Activated effector memory CD4-positive, alpha-beta T cell treated with Interleukin-2 at 50 U/mL for 16 hours (primary cell): ENCODE measurements around the gene PAX7.
A peak's percentile ranks its signal among the peaks of the same experiment; 100 is the strongest.
"Not testable (repeated sequence)": the region's sequence is repeated elsewhere in the genome, so short reads cannot be mapped to it uniquely, and the experiment has no call there.

Experiments
- DNase-seq: peaks from one replicate; pipeline ENCODE4 v3.0.0-alpha.2; 2020

PAX7 gene

GRCh38 chr1:18630511-18631495 is at the start of gene PAX7:
TSS of gene PAX7 (plus strand) at chr1:18630846. CDS start at chr1:18631604, 758 bp downstream.
- DNase-seq, result no peak

GRCh38 chr1:18581420-18581880 is 49.2 kb upstream of the PAX7 start:
- DNase-seq, result peak; percentile 2

GRCh38 chr1:18582890-18583289 is 47.8 kb upstream of the PAX7 start:
- no peak for DNase-seq

GRCh38 chr1:18583326-18583941 is 47.2 kb upstream of the PAX7 start:
- DNase-seq, result no peak

- DNase-seq, result not testable (repeated sequence)
These were observed 44.6 kb upstream of the PAX7 start for GRCh38 chr1:18586016-18586415.

GRCh38 chr1:18588093-18588492 is 42.6 kb upstream of the PAX7 start:
- no peak for DNase-seq

GRCh38 chr1:18592368-18592767 is 38.3 kb upstream of the PAX7 start:
- DNase-seq, result no peak

- peak; percentile 13 for DNase-seq
These were observed 33.2 kb upstream of the PAX7 start for GRCh38 chr1:18597160-18598042.

- DNase-seq, result no peak
These were observed 31.6 kb upstream of the PAX7 start for GRCh38 chr1:18599086-18599485.

GRCh38 chr1:18599704-18600103 is 30.9 kb upstream of the PAX7 start:
- DNase-seq, result no peak

- no peak for DNase-seq
These were observed 28.0 kb upstream of the PAX7 start for GRCh38 chr1:18602533-18603211.

GRCh38 chr1:18603212-18603852 is 27.3 kb upstream of the PAX7 start:
- no peak for DNase-seq

GRCh38 chr1:18606443-18607288 is 24.0 kb upstream of the PAX7 start:
- no peak for DNase-seq

GRCh38 chr1:18607289-18607760 is 23.3 kb upstream of the PAX7 start:
- no peak for DNase-seq

- DNase-seq, result no peak
These were observed 22.1 kb upstream of the PAX7 start for GRCh38 chr1:18608534-18608933.

GRCh38 chr1:18611311-18611710 is 19.3 kb upstream of the PAX7 start:
- DNase-seq, result no peak

- DNase-seq, result no peak
These were observed 18.6 kb upstream of the PAX7 start for GRCh38 chr1:18612073-18612472.

- DNase-seq, result no peak
These were observed 16.4 kb upstream of the PAX7 start for GRCh38 chr1:18614069-18614735.

GRCh38 chr1:18618546-18619466 is 11.8 kb upstream of the PAX7 start:
- DNase-seq, result no peak
